IMR-90 (cell line): Measurements from ENCODE around the gene TAF10. TPM values are rescaled to one million over a fixed set of nuclear protein-coding genes. Genes with fewer than 3 reads are reported as not detected.

ENCODE experiments used
- ATAC-seq: fragments of 200-7000 bp; cut with Tn5 transposase; 2 replicates; pipeline ENCODE4 v1.9.1; 2020; ENCODE audit warnings: low read depth, mild to moderate bottlenecking, moderate library complexity
- BruUV-seq: library from RNA; stranded (reverse); fragments of 400-500 nt; replicated peaks from 2 replicates; lab custom pipeline; 2021; lab: Mats Ljungman, UMichigan
- CTCF ChIA-PET: fragments of 300-600 bp; formaldehyde crosslinking; extraction: SDS; loops from one replicate; lab custom pipeline; 2021; ENCODE audit warnings: antibody characterized with exemption; lab: Yijun Ruan, JAX
- POLR2A ChIA-PET: fragments of 300-600 bp; sonication (Branson Sonifier 250); formaldehyde crosslinking; loops from one replicate; lab custom pipeline; 2022; ENCODE audit warnings: antibody characterized with exemption; ENCODE audit not compliant: unreplicated experiment; lab: Charles Lee
- DNase-seq: peaks from one replicate; pipeline ENCODE4 v3.0.0; 2013
- H2AFZ ChIP-seq: replicated peaks from 2 replicates; pipeline ENCODE3; 2013; ENCODE audit warnings: low read length, mild to moderate bottlenecking; ENCODE audit not compliant: poor library complexity
- H2AK5ac ChIP-seq: 2 replicates; pipeline ENCODE4 v1.6.1; 2013; ENCODE audit warnings: low read depth, low read length, inconsistent platforms
- H2AK9ac ChIP-seq: replicated peaks from 2 replicates; pipeline ENCODE3; 2013; ENCODE audit warnings: mild to moderate bottlenecking, low read depth, low read length, moderate library complexity; ENCODE audit not compliant: poor library complexity
- H2BK120ac ChIP-seq: 2 replicates; pipeline ENCODE4 v1.6.1; 2013; ENCODE audit warnings: low read depth, low read length, inconsistent platforms
- H2BK15ac ChIP-seq: 3 replicates; pipeline ENCODE4 v1.6.1; 2013; ENCODE audit warnings: low read depth, low read length, inconsistent platforms
- H2BK20ac ChIP-seq: 2 replicates; pipeline ENCODE4 v1.6.1; 2013; ENCODE audit warnings: low read depth, mild to moderate bottlenecking, inconsistent platforms, low read length, moderate library complexity
- H2BK5ac ChIP-seq: 2 replicates; pipeline ENCODE4 v1.6.1; 2013; ENCODE audit warnings: mild to moderate bottlenecking, low read depth, low read length, inconsistent platforms; ENCODE audit not compliant: poor library complexity, severe bottlenecking
- H3K14ac ChIP-seq: replicated peaks from 2 replicates; pipeline ENCODE4 v1.6.1; 2013; ENCODE audit warnings: low read depth, low read length, inconsistent platforms
- H3K18ac ChIP-seq: 2 replicates; pipeline ENCODE4 v1.6.1; 2013; ENCODE audit warnings: low read depth, low read length, control low read depth
- H3K23ac ChIP-seq: 2 replicates; pipeline ENCODE4 v1.6.1; 2013; ENCODE audit warnings: low read depth, low read length, inconsistent platforms
- H3K27ac ChIP-seq: 2 replicates; pipeline ENCODE4 v1.5.1; 2013; ENCODE audit warnings: mild to moderate bottlenecking, control low read depth, low read length; ENCODE audit not compliant: insufficient read depth
- H3K27me3 ChIP-seq: 2 replicates; pipeline ENCODE4 v1.6.1; 2013; ENCODE audit warnings: low read length; ENCODE audit not compliant: control insufficient read depth, insufficient read depth
- H3K36me3 ChIP-seq: 2 replicates; pipeline ENCODE4 v1.6.1; 2013; ENCODE audit warnings: low read length, mixed read lengths; ENCODE audit not compliant: control insufficient read depth, insufficient read depth
- H3K4ac ChIP-seq: 2 replicates; pipeline ENCODE4 v1.6.1; 2013; ENCODE audit warnings: low read depth, low read length, inconsistent platforms
- H3K4me1 ChIP-seq: 2 replicates; pipeline ENCODE4 v1.6.1; 2013; ENCODE audit warnings: low read length, mixed read lengths; ENCODE audit not compliant: control insufficient read depth, insufficient read depth
- H3K4me2 ChIP-seq: 2 replicates; pipeline ENCODE4 v1.6.1; 2013; ENCODE audit warnings: low read depth, mild to moderate bottlenecking, control low read depth, low read length, moderate library complexity
- H3K4me3 ChIP-seq: 2 replicates; pipeline ENCODE4 v1.5.1; 2013; ENCODE audit warnings: low read depth, mild to moderate bottlenecking, control low read depth, low read length, moderate library complexity; ENCODE audit not compliant: insufficient read depth
- H3K56ac ChIP-seq: 2 replicates; pipeline ENCODE4 v1.6.1; 2013; ENCODE audit warnings: low read length, inconsistent platforms; ENCODE audit not compliant: insufficient read depth; ENCODE audit errors: extremely low read depth
- H3K79me1 ChIP-seq, 2 experiments: 2 replicates each; pipeline ENCODE4 v1.6.1; 2013; ENCODE audit warnings: low read length in 2 of 2, inconsistent platforms in 1 of 2, low read depth in 1 of 2
- H3K9ac ChIP-seq: 2 replicates; pipeline ENCODE4 v1.6.1; 2013; ENCODE audit warnings: low read depth, low read length, control low read depth
- H3K9me1 ChIP-seq: 2 replicates; pipeline ENCODE4 v1.6.1; 2013; ENCODE audit warnings: low read length, inconsistent platforms; ENCODE audit not compliant: insufficient read depth
- H3K9me3 ChIP-seq: 2 replicates; pipeline ENCODE4 v1.6.1; 2013; ENCODE audit warnings: low read length; ENCODE audit not compliant: control insufficient read depth, insufficient read depth
- H4K20me1 ChIP-seq: 2 replicates; pipeline ENCODE4 v1.6.1; 2013; ENCODE audit warnings: low read length, inconsistent platforms; ENCODE audit not compliant: insufficient read depth
- H4K5ac ChIP-seq: 2 replicates; pipeline ENCODE4 v1.6.1; 2013; ENCODE audit warnings: mild to moderate bottlenecking, low read depth, low read length, control low read depth
- H4K8ac ChIP-seq, 2 experiments: 2 replicates each; pipeline ENCODE4 v1.6.1; 2013; ENCODE audit warnings: low read depth in 2 of 2, low read length in 2 of 2, control low read depth in 1 of 2, inconsistent platforms in 1 of 2
- H4K91ac ChIP-seq: 2 replicates; pipeline ENCODE4 v1.6.1; 2013; ENCODE audit warnings: low read depth, low read length, inconsistent platforms; ENCODE audit not compliant: insufficient read depth
- BHLHE40 ChIP-seq: fragments of 150-350 bp; IDR thresholded peaks from 2 replicates; pipeline ENCODE4 v1.6.1; 2016; ENCODE audit warnings: mild to moderate bottlenecking, low read depth, low read length
- CTCF ChIP-seq: conservative IDR thresholded peaks from 2 replicates; pipeline ENCODE4 v1.5.1; 2012; ENCODE audit warnings: mild to moderate bottlenecking, low read depth, low read length, improper control_type of control experiment
- MAFK ChIP-seq: IDR thresholded peaks from 2 replicates; pipeline ENCODE4 v1.6.1; 2012; ENCODE audit warnings: low read depth, low read length, improper control_type of control experiment
- NFE2L2 ChIP-seq: fragments of 150-350 bp; IDR thresholded peaks from 2 replicates; pipeline ENCODE4 v1.6.1; 2016; ENCODE audit warnings: low read depth, mild to moderate bottlenecking, low read length
- POLR2A ChIP-seq: IDR thresholded peaks from 2 replicates; pipeline ENCODE4 v1.6.1; 2012; ENCODE audit warnings: mild to moderate bottlenecking, low read depth, low read length
- RAD21 ChIP-seq: IDR thresholded peaks from 2 replicates; pipeline ENCODE4 v1.6.1; 2012; ENCODE audit warnings: low read length, improper control_type of control experiment
- RCOR1 ChIP-seq: IDR thresholded peaks from 2 replicates; pipeline ENCODE4 v1.6.1; 2012; ENCODE audit warnings: mild to moderate bottlenecking, low read length, improper control_type of control experiment; ENCODE audit not compliant: insufficient replicate concordance
- RFX5 ChIP-seq: IDR thresholded peaks from 2 replicates; pipeline ENCODE4 v1.8.0; 2012; ENCODE audit warnings: low read depth, mild to moderate bottlenecking, low read length, moderate library complexity
- SMC3 ChIP-seq: fragments of 150-350 bp; IDR thresholded peaks from 2 replicates; pipeline ENCODE4 v1.6.1; 2016; ENCODE audit warnings: low read depth, mild to moderate bottlenecking, antibody characterized with exemption, low read length, moderate library complexity
- USF2 ChIP-seq: fragments of 150-350 bp; IDR thresholded peaks from 2 replicates; pipeline ENCODE4 v1.6.1; 2017; ENCODE audit warnings: mild to moderate bottlenecking, antibody characterized with exemption, low read length, low read depth
- WGBS, 2 experiments: methylation state at CpG; one replicate each; pipeline versions ENCODE4 v1.1.5 to v1.1.7; 2013; ENCODE audit warnings: missing lambda C conversion rate in 2 of 2; ENCODE audit not compliant: insufficient read length in 1 of 2; ENCODE audit errors: extremely low coverage in 2 of 2; 5-methylcytosine and 5-hydroxymethylcytosine counted together
- dilution Hi-C: fragments of 300-500 bp; cut with HindIII; formaldehyde crosslinking; loops from one replicate; pipeline ENCODE4 v1.14.3; 2018; ENCODE audit warnings: low sequenced_read_pairs; ENCODE audit not compliant: unreplicated experiment
- in situ Hi-C: fragments of 300-500 bp; cut with MboI; formaldehyde crosslinking; loops from 3 replicates; pipeline ENCODE4 v1.14.3; 2019; ENCODE audit warnings: low sequenced_read_pairs, inconsistent platforms, mixed read lengths
- intact Hi-C: fragments of 100-400 bp; cut with micrococcal nuclease; formaldehyde crosslinking; loops from 2 replicates; pipeline ENCODE4 v1.10.0; 2022
- polyA plus RNA-seq, 3 experiments: library from polyadenylated mRNA; depleted of rRNA; stranded (reverse); fragments of >200 nt; gene quantifications; 2 replicates each; pipeline ENCODE4 v1.2.3, GENCODE V29; 2012; ENCODE audit warnings: low replicate concordance in 1 of 3
- total RNA-seq: library from RNA; depleted of rRNA; stranded (reverse); fragments of >200 nt; gene quantifications from 2 replicates; pipeline ENCODE4 v1.2.3, GENCODE V29; 2012

The TAF10 gene
- total and polyA plus RNA-seq, 2 of the 4 experiments (the other 2 are of a cell fraction) = 18.6 to 132 TPM

- H2BK5ac ChIP-seq = peak overlapping the region; percentile 89
- H2AFZ ChIP-seq = no peak overlapping the region
- 0 out of 2 replicates have a peak overlapping the region, but pooled peaks have one; percentile 75 for H3K9ac ChIP-seq
- dilution Hi-C loops = no loop called here
- peak overlapping the region; percentile 91 for H3K23ac ChIP-seq
- no peak overlapping the region; the same call in 1 of the 2 replicates for H3K56ac ChIP-seq
- intact Hi-C loops = no loop called here
- peak overlapping the region; percentile 95; the same call in 1 of the 2 replicates for H3K27ac ChIP-seq
- peak overlapping the region; percentile 89 for H3K4ac ChIP-seq
- peaks cover 31 to 68% of the 10 kb centered on the region in 2 experiments for H3K79me1 ChIP-seq
- 95% methylated on average over 3 of the region's 14 CpGs; no CpG with 5 or more reads in 1 of the 2 experiments for whole genome bisulfite sequencing, 2 experiments
- DNase-seq (no peak), ATAC-seq (no peak)
- no peak overlapping the region for H2BK120ac ChIP-seq
- peak overlapping the region; percentile 80 to 85; a peak in 2 of 4 replicates for H4K8ac ChIP-seq
- no peak overlapping the region; the same call in 1 of the 2 replicates for H3K14ac ChIP-seq
- no peak for TF ChIP-seq RCOR1
- TF ChIP-seq SMC3 = no peak
- no peak for TF ChIP-seq BHLHE40
- TF ChIP-seq RFX5 = no peak
- no peak for TF ChIP-seq CTCF
- TF ChIP-seq POLR2A = no peak
- TF ChIP-seq MAFK = no peak
- TF ChIP-seq RAD21 = no peak
- TF ChIP-seq USF2 = no peak
- TF ChIP-seq NFE2L2 = no peak
- no peak overlapping the region for H3K18ac ChIP-seq
- POLR2A ChIA-PET = interaction anchor here (1.7 kb wide), 1 partner anchor 9 kb away, joined by 4 read pairs; no protein-coding TSS in a partner anchor
- H3K27me3 ChIP-seq = no peaks in the 10 kb centered on the region
- peak overlapping the region; percentile 46 for H2BK20ac ChIP-seq
- H3K9me3 ChIP-seq = no peaks in the 10 kb centered on the region
- in situ Hi-C loops = no loop called here
- H2BK15ac ChIP-seq = 0 out of 3 replicates have a peak overlapping the region, but pooled peaks have one; percentile 93
- H4K20me1 ChIP-seq = peaks cover 8% of the 10 kb centered on the region
- CTCF ChIA-PET = no interaction called here
- peaks cover 42% of the 10 kb centered on the region for H3K36me3 ChIP-seq
- peak overlapping the region; percentile 98 for H2AK5ac ChIP-seq
- H3K4me1 ChIP-seq = peaks cover 31% of the 10 kb centered on the region
- H3K9me1 ChIP-seq = peaks cover 29% of the 10 kb centered on the region
- H3K4me3 ChIP-seq = no peak overlapping the region
- H4K91ac ChIP-seq = peak overlapping the region; percentile 5; the same call in 1 of the 2 replicates
- peak overlapping the region; percentile 27 for H4K5ac ChIP-seq
- peak overlapping the region; percentile 49 for H2AK9ac ChIP-seq
- no TSS peak for BruUV-seq
- no peak overlapping the region for H3K4me2 ChIP-seq
Observed at GRCh38 chr11:6608726-6609501, 3.1 kb downstream of the TAF10 start.
